OCI-LY7 (cell line): ENCODE data around the gene FZD7. TPM values are rescaled to one million over a fixed set of nuclear protein-coding genes. Genes with fewer than 3 reads are reported as not detected.

Experiments
- BruUV-seq: library from RNA; stranded (reverse); fragments of 400-500 nt; replicated peaks from 2 replicates; lab custom pipeline; 2021; lab: Mats Ljungman, UMichigan
- CTCF ChIA-PET: fragments of 300-600 bp; sonication (Branson Sonifier 250); formaldehyde crosslinking; loops from one replicate; lab custom pipeline; 2022; ENCODE audit warnings: antibody characterized with exemption; ENCODE audit not compliant: unreplicated experiment; lab: Charles Lee
- POLR2A ChIA-PET: fragments of 300-600 bp; sonication (Branson Sonifier 250); formaldehyde crosslinking; loops from one replicate; lab custom pipeline; 2022; ENCODE audit warnings: antibody characterized with exemption; lab: Charles Lee
- DNase-seq: peaks from one replicate; pipeline ENCODE4 v3.0.0-alpha.2; 2015; ENCODE audit warnings: low spot score
- H2AFZ ChIP-seq: fragments of 200-600 bp; sonication (generic), shearing (Covaris generic); 2 replicates; pipeline ENCODE4 v1.6.1; 2014; ENCODE audit warnings: mild to moderate bottlenecking, antibody characterized with exemption, low read length, moderate library complexity
- H3K27ac ChIP-seq: fragments of 200-600 bp; sonication (generic); 2 replicates; pipeline ENCODE4 v1.5.1; 2014; ENCODE audit warnings: mixed run types, low read depth, mild to moderate bottlenecking, moderate library complexity, low read length, inconsistent platforms; ENCODE audit not compliant: poor library complexity, severe bottlenecking
- H3K36me3 ChIP-seq: fragments of 200-600 bp; sonication (generic); 2 replicates; pipeline ENCODE4 v1.6.1; 2014; ENCODE audit warnings: mild to moderate bottlenecking, antibody characterized with exemption, low read length, moderate library complexity, mixed read lengths; ENCODE audit not compliant: insufficient read depth
- H3K4me1 ChIP-seq: fragments of 200-600 bp; sonication (generic); 2 replicates; pipeline ENCODE4 v1.5.1; 2014; ENCODE audit warnings: mild to moderate bottlenecking, low read length; ENCODE audit not compliant: insufficient read depth, poor library complexity, severe bottlenecking
- H3K4me2 ChIP-seq: fragments of 200-600 bp; sonication (generic); 2 replicates; pipeline ENCODE4 v1.6.1; 2014; ENCODE audit warnings: mild to moderate bottlenecking, low read length
- H3K4me3 ChIP-seq: fragments of 200-600 bp; sonication (generic); 2 replicates; pipeline ENCODE4 v1.5.1; 2014; ENCODE audit warnings: mild to moderate bottlenecking, low read depth, low read length; ENCODE audit not compliant: poor library complexity, severe bottlenecking
- H3K79me2 ChIP-seq: fragments of 200-600 bp; sonication (generic); 2 replicates; pipeline ENCODE4 v1.6.1; 2016; ENCODE audit warnings: low read depth, mild to moderate bottlenecking, low read length, moderate library complexity, mixed read lengths; ENCODE audit not compliant: insufficient read depth
- H3K9me2 ChIP-seq: fragments of 200-600 bp; sonication (generic); 2 replicates; pipeline ENCODE4 v1.6.1; 2016; ENCODE audit warnings: mild to moderate bottlenecking, low read length, mixed read lengths; ENCODE audit not compliant: insufficient read depth
- H3K9me3 ChIP-seq: fragments of 200-600 bp; sonication (generic); 2 replicates; pipeline ENCODE4 v1.6.1; 2014; ENCODE audit warnings: mild to moderate bottlenecking, mixed run types, low read length, mixed read lengths
- H4K20me1 ChIP-seq: fragments of 200-600 bp; sonication (generic); 2 replicates; pipeline ENCODE4 v1.6.1; 2014; ENCODE audit warnings: mild to moderate bottlenecking, antibody characterized with exemption, low read length, moderate library complexity, mixed read lengths; ENCODE audit not compliant: insufficient read depth
- CTCF ChIP-seq: fragments of 200-600 bp; sonication (generic); conservative IDR thresholded peaks from 2 replicates; pipeline ENCODE4 v1.5.1; 2014; ENCODE audit warnings: mild to moderate bottlenecking, antibody characterized with exemption, low read length, moderate library complexity, mixed read lengths
- EZH2phosphoT487 ChIP-seq: fragments of 200-600 bp; sonication (generic); IDR thresholded peaks from 2 replicates; pipeline ENCODE4 v1.6.1; 2018; ENCODE audit warnings: low read depth, borderline replicate concordance, mild to moderate bottlenecking, mixed run types, antibody characterized with exemption, low read length, moderate library complexity, mixed read lengths
- intact Hi-C: fragments of 100-400 bp; cut with micrococcal nuclease; formaldehyde crosslinking; loops from one replicate; pipeline ENCODE4 v1.10.0; 2022; ENCODE audit not compliant: unreplicated experiment
- total RNA-seq, 2 experiments: library from RNA; depleted of rRNA in 1 of 2; stranded (reverse); fragments of >200 nt in 1 of 2; shearing (Covaris generic) in 1 of 2; gene quantifications; 2 replicates each; pipeline ENCODE4 v1.2.3, GENCODE V29; 2014 to 2022

FZD7 gene
- total RNA-seq, 2 experiments from 2014 or later = 1.2 to 1.7 TPM

GRCh38 chr2:202007015-202007982 lies 26.4 kb upstream of the FZD7 start:
- no peak overlapping the region for H3K4me3 ChIP-seq
- POLR2A ChIA-PET = no interaction called here
- intact Hi-C loops = no loop called here
- H4K20me1 ChIP-seq = no peaks in the 10 kb centered on the region
- H2AFZ ChIP-seq = no peak overlapping the region
- H3K4me2 ChIP-seq = no peak overlapping the region
- no peaks in the 10 kb centered on the region for H3K36me3 ChIP-seq
- no peaks in the 10 kb centered on the region for H3K9me2 ChIP-seq
- H3K79me2 ChIP-seq = no peaks in the 10 kb centered on the region
- BruUV-seq = no TSS peak
- CTCF ChIA-PET = no interaction called here
- no peaks in the 10 kb centered on the region for H3K9me3 ChIP-seq
- TF ChIP-seq EZH2phosphoT487 = no peak
- TF ChIP-seq CTCF = no peak
- peaks cover 11% of the 10 kb centered on the region for H3K4me1 ChIP-seq
- DNase-seq = no peak
- no peak overlapping the region for H3K27ac ChIP-seq

- H3K79me2 ChIP-seq = no peaks in the 10 kb centered on the region
- TF ChIP-seq CTCF = no peak
- no peak for TF ChIP-seq EZH2phosphoT487
- H3K27ac ChIP-seq = no peak overlapping the region
- H3K9me2 ChIP-seq = no peaks in the 10 kb centered on the region
- intact Hi-C loops = no loop called here
- no peak for DNase-seq
- ChIA-PET CTCF (no interaction called here), POLR2A (no interaction called here)
- no peaks in the 10 kb centered on the region for H3K36me3 ChIP-seq
- BruUV-seq = no TSS peak
- no peaks in the 10 kb centered on the region for H3K9me3 ChIP-seq
- H3K4me1 ChIP-seq = peaks cover 11% of the 10 kb centered on the region
- H4K20me1 ChIP-seq = no peaks in the 10 kb centered on the region
- H3K4me2 ChIP-seq = no peak overlapping the region
- H3K4me3 ChIP-seq = no peak overlapping the region
- H2AFZ ChIP-seq = no peak overlapping the region
These were observed 25.7 kb upstream of the FZD7 start for GRCh38 chr2:202007983-202008354.

GRCh38 chr2:202009019-202009481 lies 24.6 kb upstream of the FZD7 start:
- Histone ChIP-seq H3K27ac (no peak overlapping the region), H3K9me2 (no peaks in the 10 kb centered on the region), H3K4me2 (no peak overlapping the region), H2AFZ (no peak overlapping the region), H3K36me3 (no peaks in the 10 kb centered on the region), H3K4me3 (no peak overlapping the region), H3K4me1 (peaks cover 11% of the 10 kb centered on the region), H4K20me1 (no peaks in the 10 kb centered on the region), H3K9me3 (no peaks in the 10 kb centered on the region), H3K79me2 (no peaks in the 10 kb centered on the region)
- TF ChIP-seq CTCF (no peak), EZH2phosphoT487 (no peak)
- ChIA-PET CTCF (no interaction called here), POLR2A (interaction anchor here (0.8 kb wide), 2 partner anchors 9 to 22 kb away, joined by 3 to 5 read pairs; no protein-coding TSS in a partner anchor)
- intact Hi-C loops = no loop called here
- BruUV-seq = no TSS peak
- no peak for DNase-seq
